Peyer's patch (tissue), 4 donors: ENCODE results near the gene EGR1.

Experiments used
- POLR2A ChIP-seq, 2 donors: fragments of 450-650 bp; IDR thresholded peaks; one replicate each; pipeline ENCODE4 v1.5.1; 2017; ENCODE audit warnings: antibody characterized with exemption in 2 of 2, mild to moderate bottlenecking in 2 of 2, moderate library complexity in 2 of 2
- TF ChIP-seq, protein P1 (sequence below), 6 experiments: fragments of 450-650 bp in 4 of 6; fragments of 200-600 bp in 2 of 6; sonication (generic) in 1 of 6; IDR thresholded peaks; one replicate each; pipeline ENCODE4 v1.5.1; 2017 to 2019; ENCODE audit warnings: antibody characterized with exemption in 6 of 6, mild to moderate bottlenecking in 3 of 6, moderate library complexity in 1 of 6

DNA sequence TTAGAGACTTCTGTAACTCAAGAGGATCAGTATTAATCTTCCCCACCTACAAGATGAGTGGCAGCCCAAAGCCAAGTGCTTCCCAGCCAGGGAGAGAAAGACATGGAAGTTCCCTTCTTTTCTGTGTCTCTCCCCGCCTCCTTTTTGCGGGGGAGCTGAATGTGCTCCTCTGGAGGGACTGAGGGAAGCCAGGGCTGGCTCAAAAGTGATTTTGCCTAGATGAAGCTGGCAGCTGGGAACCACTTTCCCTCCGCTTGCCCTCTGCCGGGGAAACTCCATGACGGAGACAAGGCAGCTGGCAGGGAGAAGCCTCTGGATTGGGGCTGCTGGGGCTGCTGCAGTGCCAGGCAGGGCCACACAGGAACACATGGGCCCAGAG, 24.4 kb downstream of the EGR1 start:
- TF ChIP-seq, protein P1, sequence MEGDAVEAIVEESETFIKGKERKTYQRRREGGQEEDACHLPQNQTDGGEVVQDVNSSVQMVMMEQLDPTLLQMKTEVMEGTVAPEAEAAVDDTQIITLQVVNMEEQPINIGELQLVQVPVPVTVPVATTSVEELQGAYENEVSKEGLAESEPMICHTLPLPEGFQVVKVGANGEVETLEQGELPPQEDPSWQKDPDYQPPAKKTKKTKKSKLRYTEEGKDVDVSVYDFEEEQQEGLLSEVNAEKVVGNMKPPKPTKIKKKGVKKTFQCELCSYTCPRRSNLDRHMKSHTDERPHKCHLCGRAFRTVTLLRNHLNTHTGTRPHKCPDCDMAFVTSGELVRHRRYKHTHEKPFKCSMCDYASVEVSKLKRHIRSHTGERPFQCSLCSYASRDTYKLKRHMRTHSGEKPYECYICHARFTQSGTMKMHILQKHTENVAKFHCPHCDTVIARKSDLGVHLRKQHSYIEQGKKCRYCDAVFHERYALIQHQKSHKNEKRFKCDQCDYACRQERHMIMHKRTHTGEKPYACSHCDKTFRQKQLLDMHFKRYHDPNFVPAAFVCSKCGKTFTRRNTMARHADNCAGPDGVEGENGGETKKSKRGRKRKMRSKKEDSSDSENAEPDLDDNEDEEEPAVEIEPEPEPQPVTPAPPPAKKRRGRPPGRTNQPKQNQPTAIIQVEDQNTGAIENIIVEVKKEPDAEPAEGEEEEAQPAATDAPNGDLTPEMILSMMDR (IDR thresholded peaks at IDR 0.05) = no peak
- no peak for TF ChIP-seq POLR2A (IDR thresholded peaks at IDR 0.05)
